GM12878 (cell line): ENCODE measurements around the gene BBS10. TPM values are rescaled to one million over a fixed set of nuclear protein-coding genes. Genes with fewer than 3 reads are reported as not detected.
"Not testable (repeated sequence)": the region's sequence is repeated elsewhere in the genome, so short reads cannot be mapped to it uniquely, and the experiment has no call there.

Experiments
- ATAC-seq: fragments of 200-7000 bp; cut with Tn5 transposase; 3 replicates; pipeline ENCODE4 v1.9.1; 2020; ENCODE audit warnings: mild to moderate bottlenecking, moderate library complexity
- BruUV-seq: library from RNA; stranded (reverse); fragments of 400-500 nt; replicated peaks from 2 replicates; lab custom pipeline; 2021; lab: Mats Ljungman, UMichigan
- CTCF ChIA-PET: fragments of 300-600 bp; sonication (Branson Sonifier 250); formaldehyde crosslinking; extraction: SDS; loops from one replicate; lab custom pipeline; 2021; ENCODE audit warnings: inconsistent platforms; lab: Yijun Ruan, JAX
- POLR2A ChIA-PET: fragments of 350-600 bp; formaldehyde crosslinking; extraction: SDS; loops from one replicate; lab custom pipeline; 2021; ENCODE audit warnings: inconsistent platforms; lab: Charles Lee
- RAD21 ChIA-PET: fragments of 300-600 bp; sonication (Branson Sonifier 250); formaldehyde crosslinking; loops from one replicate; lab custom pipeline; 2023; ENCODE audit warnings: antibody characterized with exemption; ENCODE audit not compliant: unreplicated experiment; lab: Charles Lee
- SMC1A ChIA-PET: fragments of 300-600 bp; sonication (Branson Sonifier 250); formaldehyde crosslinking; loops from one replicate; lab custom pipeline; 2023; ENCODE audit not compliant: unreplicated experiment, uncharacterized antibody; lab: Charles Lee
- DNase-seq: peaks from one replicate; pipeline ENCODE4 v3.0.0-alpha.2; 2011; ENCODE audit warnings: low read depth, low spot score
- FAIRE-seq: peaks from 3 replicates; lab custom pipeline; 2011; peaks lifted over from hg19 to GRCh38; lab: Jason Lieb, UNC
- H2AFZ ChIP-seq: 2 replicates; pipeline ENCODE4 v1.6.0; 2011; ENCODE audit warnings: low read depth, low read length, control low read depth; ENCODE audit not compliant: control insufficient read depth
- H3K27ac ChIP-seq: 2 replicates; pipeline ENCODE4 v1.5.1; 2011; ENCODE audit warnings: control low read depth; ENCODE audit not compliant: control insufficient read depth, insufficient read depth
- H3K27me3 ChIP-seq, 2 experiments: replicated peaks in 1 of 2; 2 replicates each; pipeline versions ENCODE4 v1.6.0 to v1.6.1; 2011; ENCODE audit warnings: low read length in 1 of 2; ENCODE audit not compliant: control insufficient read depth in 2 of 2, insufficient read depth in 2 of 2
- H3K36me3 ChIP-seq, 2 experiments: 2 replicates each; pipeline ENCODE4 v1.5.1; 2011; ENCODE audit warnings: low read length in 1 of 2; ENCODE audit not compliant: control insufficient read depth in 2 of 2, insufficient read depth in 2 of 2
- H3K4me1 ChIP-seq: 2 replicates; pipeline ENCODE4 v1.6.1; 2011; ENCODE audit warnings: mild to moderate bottlenecking, low read length, moderate library complexity, mixed read lengths; ENCODE audit not compliant: control insufficient read depth, insufficient read depth
- H3K4me2 ChIP-seq: 2 replicates; pipeline ENCODE4 v1.6.0; 2011; ENCODE audit warnings: control low read depth; ENCODE audit not compliant: control insufficient read depth, insufficient read depth
- H3K4me3 ChIP-seq: fragments of 200-600 bp; sonication (generic); 2 replicates; pipeline ENCODE4 v1.5.1; 2016
- H3K79me2 ChIP-seq: 2 replicates; pipeline ENCODE4 v1.6.0; 2011; ENCODE audit warnings: low read length; ENCODE audit not compliant: control insufficient read depth, insufficient read depth
- H3K9ac ChIP-seq: 2 replicates; pipeline ENCODE4 v1.8.0; 2011; ENCODE audit warnings: low read length, control low read depth, mixed read lengths; ENCODE audit not compliant: control insufficient read depth, insufficient read depth
- H3K9me3 ChIP-seq: replicated peaks from 3 replicates; pipeline ENCODE4 v1.5.1; 2011; ENCODE audit warnings: mild to moderate bottlenecking, low read length; ENCODE audit not compliant: control insufficient read depth, insufficient read depth
- H4K20me1 ChIP-seq: 2 replicates; pipeline ENCODE4 v1.6.0; 2011; ENCODE audit not compliant: control insufficient read depth, insufficient read depth
- WGBS: methylation state at CpG from one replicate; pipeline ENCODE4 v1.1.6; 2016; ENCODE audit warnings: low lambda C conversion rate; ENCODE audit not compliant: insufficient replicate concordance, insufficient coverage; ENCODE audit errors: missing lambda C conversion rate; 5-methylcytosine and 5-hydroxymethylcytosine counted together
- in situ Hi-C: fragments of 300-500 bp; cut with MboI; formaldehyde crosslinking; loops from 9 replicates; pipeline ENCODE4 v1.14.3; 2018; ENCODE audit warnings: mixed read lengths
- intact Hi-C: fragments of 100-400 bp; cut with micrococcal nuclease; formaldehyde crosslinking; loops from one replicate; pipeline ENCODE4 v1.14.2; 2022; ENCODE audit not compliant: unreplicated experiment
- polyA plus RNA-seq, 11 experiments: library from polyadenylated mRNA; depleted of rRNA in 4 of 11; unstranded in 6 of 11; stranded (reverse) in 5 of 11; fragments of >200 nt; fragmentation: Nextera tagmentation in 4 of 11; fragmentation: Illumina TruSeq in 1 of 11; extraction: Ambion mirVana in 4 of 11; extraction: Trizol in 1 of 11; gene quantifications; 1 replicate in 1 of 11; 2 replicates in 10 of 11; pipeline versions ENCODE4 v1.2.1 to v1.2.3, GENCODE V29; 2011 to 2016; ENCODE audit warnings: inconsistent platforms in 2 of 11, missing spikeins in 2 of 11, low read depth in 1 of 11
- total RNA-seq, 4 experiments: library from RNA; depleted of rRNA in 3 of 4; stranded (reverse); fragments of >200 nt in 3 of 4; fragmentation: Illumina TruSeq in 1 of 4; extraction: Trizol in 1 of 4; gene quantifications; 2 replicates each; pipeline versions ENCODE4 v1.2.1 to v1.2.3, GENCODE V29; 2013 to 2021
- TF ChIP-seq, protein P1 (sequence below): IDR thresholded peaks from 2 replicates; pipeline ENCODE4 v1.6.1; 2012; ENCODE audit warnings: low read depth, low read length, improper control_type of control experiment
- TF ChIP-seq, protein P2 (sequence below): IDR thresholded peaks from 2 replicates; pipeline ENCODE4 v1.6.1; 2011; ENCODE audit warnings: mild to moderate bottlenecking, low read depth, low read length, moderate library complexity; ENCODE audit not compliant: insufficient replicate concordance

The BBS10 gene
- total and polyA plus RNA-seq, 10 of the 15 experiments (the other 5 are each of a cell fraction or from before 2014, with no cell fraction given), result 1.2 to 9.8 (median 5.9) TPM

DNA sequence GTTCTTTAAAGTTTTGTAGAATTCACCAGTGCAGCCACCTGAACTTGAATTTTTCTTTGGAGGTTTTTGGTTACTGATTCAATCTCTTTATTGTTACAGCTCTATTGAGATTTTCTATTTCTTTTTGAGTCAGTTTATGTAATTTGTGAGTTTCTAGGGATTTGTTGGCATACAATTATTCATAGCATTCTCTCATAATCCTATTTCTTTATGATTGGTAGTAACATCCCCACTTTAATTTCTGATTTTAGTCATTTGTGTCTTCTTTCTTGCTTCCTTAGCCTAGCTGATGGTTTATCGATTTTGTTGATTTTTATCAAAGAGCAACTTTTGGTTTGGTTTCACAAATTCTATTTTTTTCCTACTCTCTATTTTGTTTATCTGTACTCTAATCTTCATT, 17.9 kb upstream of the BBS10 start:
- no peaks in the 10 kb centered on the region for H3K4me1 ChIP-seq
- ChIA-PET RAD21 (no interaction called here), CTCF (no interaction called here), POLR2A (no interaction called here), SMC1A (no interaction called here)
- no peak for FAIRE-seq
- no peak for DNase-seq
- no peak overlapping the region for H3K4me3 ChIP-seq
- H3K4me2 ChIP-seq, result no peak overlapping the region
- H2AFZ ChIP-seq, result no peak overlapping the region
- no peaks in the 10 kb centered on the region for H3K79me2 ChIP-seq
- no peak overlapping the region for H3K9ac ChIP-seq
- H3K9me3 ChIP-seq, result no peaks in the 10 kb centered on the region
- TF ChIP-seq, protein P1, sequence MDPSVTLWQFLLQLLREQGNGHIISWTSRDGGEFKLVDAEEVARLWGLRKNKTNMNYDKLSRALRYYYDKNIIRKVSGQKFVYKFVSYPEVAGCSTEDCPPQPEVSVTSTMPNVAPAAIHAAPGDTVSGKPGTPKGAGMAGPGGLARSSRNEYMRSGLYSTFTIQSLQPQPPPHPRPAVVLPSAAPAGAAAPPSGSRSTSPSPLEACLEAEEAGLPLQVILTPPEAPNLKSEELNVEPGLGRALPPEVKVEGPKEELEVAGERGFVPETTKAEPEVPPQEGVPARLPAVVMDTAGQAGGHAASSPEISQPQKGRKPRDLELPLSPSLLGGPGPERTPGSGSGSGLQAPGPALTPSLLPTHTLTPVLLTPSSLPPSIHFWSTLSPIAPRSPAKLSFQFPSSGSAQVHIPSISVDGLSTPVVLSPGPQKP, result no peak
- TF ChIP-seq, protein P2, sequence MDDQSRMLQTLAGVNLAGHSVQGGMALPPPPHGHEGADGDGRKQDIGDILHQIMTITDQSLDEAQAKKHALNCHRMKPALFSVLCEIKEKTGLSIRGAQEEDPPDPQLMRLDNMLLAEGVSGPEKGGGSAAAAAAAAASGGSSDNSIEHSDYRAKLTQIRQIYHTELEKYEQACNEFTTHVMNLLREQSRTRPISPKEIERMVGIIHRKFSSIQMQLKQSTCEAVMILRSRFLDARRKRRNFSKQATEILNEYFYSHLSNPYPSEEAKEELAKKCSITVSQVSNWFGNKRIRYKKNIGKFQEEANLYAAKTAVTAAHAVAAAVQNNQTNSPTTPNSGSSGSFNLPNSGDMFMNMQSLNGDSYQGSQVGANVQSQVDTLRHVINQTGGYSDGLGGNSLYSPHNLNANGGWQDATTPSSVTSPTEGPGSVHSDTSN, result no peak
- no peak overlapping the region for H3K27ac ChIP-seq
- no TSS peak for BruUV-seq
- ATAC-seq, result no peak
- peaks cover 0 to 3% of the 10 kb centered on the region in 2 experiments; a peak in 2 of 4 replicates for H3K36me3 ChIP-seq
- 31% methylated on average over 1 of the region's 1 CpG for WGBS
- H4K20me1 ChIP-seq, result no peaks in the 10 kb centered on the region
- intact Hi-C loops, result loop anchor here (5.0 kb wide), 1 partner anchor 36 kb away; no protein-coding TSS in a partner anchor
- in situ Hi-C loops, result no loop called here
- H3K27me3 ChIP-seq, result no peaks in the 10 kb centered on the region

DNA sequence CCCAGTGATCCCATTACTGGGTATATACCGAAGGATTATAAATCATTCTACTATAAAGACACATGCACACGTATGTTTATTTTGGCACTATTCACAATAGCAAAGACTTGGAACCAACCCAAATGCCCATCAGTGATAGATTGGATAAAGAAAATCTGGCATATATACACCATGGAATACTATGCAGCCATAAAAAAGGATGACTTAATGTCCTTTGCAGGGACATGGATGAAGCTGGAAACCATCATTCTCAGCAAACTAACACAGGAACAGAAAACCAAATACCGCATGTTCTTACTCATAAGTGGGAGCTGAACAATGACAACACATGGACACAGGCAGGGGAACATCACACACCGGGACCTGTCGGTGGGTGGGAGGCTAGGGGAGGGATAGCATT, 15.9 kb upstream of the BBS10 start:
- CTCF ChIA-PET, H3K4me3 ChIP-seq, H3K9me3 ChIP-seq, H3K4me2 ChIP-seq, H3K9ac ChIP-seq, H3K27me3 ChIP-seq, SMC1A ChIA-PET, POLR2A ChIA-PET, H3K79me2 ChIP-seq, H4K20me1 ChIP-seq, H3K27ac ChIP-seq, DNase-seq, H3K36me3 ChIP-seq, intact Hi-C loops, H2AFZ ChIP-seq, BruUV-seq, ATAC-seq, FAIRE-seq, H3K4me1 ChIP-seq, RAD21 ChIA-PET, in situ Hi-C loops: not testable (repeated sequence)
- 99% methylated on average over 5 of the region's 5 CpGs for WGBS
